Naive thymus-derived CD4-positive, alpha-beta T cell (primary cell): ENCODE measurements around the gene HELT. TPM values are rescaled to one million over a fixed set of nuclear protein-coding genes. Genes with fewer than 3 reads are reported as not detected.
"Not testable (repeated sequence)": the region's sequence is repeated elsewhere in the genome, so short reads cannot be mapped to it uniquely, and the experiment has no call there.

Experiments used
- ATAC-seq: fragments of 150-1000 bp; cut with Tn5 transposase; 2 replicates; pipeline ENCODE4 v1.10.0; 2021; ENCODE audit warnings: mild to moderate bottlenecking, moderate library complexity
- CTCF ChIA-PET: fragments of 350-600 bp; sonication (Branson Sonifier 250); formaldehyde crosslinking; loops from one replicate; lab custom pipeline; 2021; ENCODE audit warnings: antibody characterized with exemption; lab: Charles Lee
- POLR2A ChIA-PET: fragments of 350-600 bp; sonication (Branson Sonifier 250); formaldehyde crosslinking; loops from one replicate; lab custom pipeline; 2021; ENCODE audit warnings: antibody characterized with exemption, inconsistent platforms; lab: Charles Lee
- DNase-seq, 9 donors: peaks; one replicate each; pipeline versions ENCODE4 v3.0.0 to v3.0.0-alpha.2; 2020 to 2022; ENCODE audit warnings: mixed read lengths in 1 of 9
- H3K27ac ChIP-seq: one replicate; pipeline ENCODE4 v1.7.0; 2013; ENCODE audit warnings: mild to moderate bottlenecking, low read depth, low read length, moderate library complexity
- H3K27me3 ChIP-seq, 2 donors: one replicate each; pipeline ENCODE4 v1.7.0; 2013; ENCODE audit warnings: low read length in 2 of 2, mild to moderate bottlenecking in 2 of 2, moderate library complexity in 2 of 2; ENCODE audit not compliant: control insufficient read depth in 2 of 2, insufficient read depth in 2 of 2
- H3K36me3 ChIP-seq, 3 experiments: 1 replicate in 2 of 3; 2 replicates in 1 of 3; pipeline ENCODE4 v1.7.0; 2013; ENCODE audit warnings: low read length in 3 of 3, mild to moderate bottlenecking in 3 of 3, moderate library complexity in 1 of 3; ENCODE audit not compliant: insufficient read depth in 3 of 3, control insufficient read depth in 2 of 3
- H3K4me1 ChIP-seq, 2 donors: one replicate each; pipeline ENCODE4 v1.7.0; 2013; ENCODE audit warnings: low read length in 2 of 2, mild to moderate bottlenecking in 2 of 2, moderate library complexity in 1 of 2; ENCODE audit not compliant: control insufficient read depth in 2 of 2, insufficient read depth in 2 of 2
- H3K4me3 ChIP-seq: 2 replicates; pipeline ENCODE4 v1.7.0; 2013; ENCODE audit warnings: mild to moderate bottlenecking, low read length
- H3K9me3 ChIP-seq, 3 experiments: 1 replicate in 2 of 3; 2 replicates in 1 of 3; pipeline ENCODE4 v1.7.0; 2013; ENCODE audit warnings: low read length in 3 of 3; ENCODE audit not compliant: control insufficient read depth in 2 of 3
- H3K27ac Mint-ChIP-seq, 9 donors: one replicate each; pipeline ENCODE4 v1.8.0; 2020 to 2022; ENCODE audit warnings: mixed read lengths in 9 of 9, mild to moderate bottlenecking in 8 of 9, moderate library complexity in 5 of 9, inconsistent platforms in 2 of 9
- H3K27me3 Mint-ChIP-seq, 5 donors: one replicate each; pipeline ENCODE4 v1.8.0; 2021 to 2022; ENCODE audit warnings: mixed read lengths in 5 of 5, mild to moderate bottlenecking in 1 of 5
- H3K36me3 Mint-ChIP-seq, 5 donors: one replicate each; pipeline ENCODE4 v1.8.0; 2020 to 2022; ENCODE audit warnings: mixed read lengths in 5 of 5, mild to moderate bottlenecking in 3 of 5, inconsistent platforms in 1 of 5
- H3K4me1 Mint-ChIP-seq, 7 donors: one replicate each; pipeline ENCODE4 v1.8.0; 2020 to 2022; ENCODE audit warnings: mixed read lengths in 7 of 7, mild to moderate bottlenecking in 3 of 7, inconsistent platforms in 1 of 7
- H3K4me3 Mint-ChIP-seq, 10 donors: one replicate each; pipeline ENCODE4 v1.8.0; 2020 to 2022; ENCODE audit warnings: mild to moderate bottlenecking in 10 of 10, mixed read lengths in 10 of 10, moderate library complexity in 6 of 10, inconsistent platforms in 2 of 10
- H3K9me3 Mint-ChIP-seq, 11 donors: one replicate each; pipeline ENCODE4 v1.8.0; 2020 to 2022; ENCODE audit warnings: mixed read lengths in 11 of 11, mild to moderate bottlenecking in 4 of 11, inconsistent platforms in 1 of 11, moderate library complexity in 1 of 11
- intact Hi-C, 2 donors: fragments of 100-400 bp; cut with micrococcal nuclease; formaldehyde crosslinking; loops; one replicate each; pipeline ENCODE4 v1.15.1; 2023
- polyA plus RNA-seq, 2 donors: library from polyadenylated mRNA; unstranded; fragments of 300-500 nt; fragmentation: Illumina TruSeq; gene quantifications; one replicate each; pipeline ENCODE4 v1.2.3, GENCODE V29; 2021
- total RNA-seq, 6 experiments: library from RNA in 5 of 6; stranded (reverse) in 5 of 6; gene quantifications; 1 replicate in 5 of 6; 2 replicates in 1 of 6; pipeline ENCODE4 v1.2.3 and lab custom pipeline; 2021 to 2026

HELT gene
- total and polyA plus RNA-seq, 7 experiments from 2014 or later = not detected

GRCh38 chr4:184989283-184989682 lies 29.0 kb upstream of the HELT start:
- H3K4me1 ChIP-seq, H3K36me3 ChIP-seq, H3K9me3 Mint-ChIP-seq, H3K36me3 Mint-ChIP-seq, DNase-seq, H3K27ac ChIP-seq, H3K27me3 ChIP-seq, H3K27me3 Mint-ChIP-seq, H3K9me3 ChIP-seq, H3K4me3 ChIP-seq, intact Hi-C loops, POLR2A ChIA-PET, H3K4me3 Mint-ChIP-seq, H3K4me1 Mint-ChIP-seq, ATAC-seq, H3K27ac Mint-ChIP-seq: not testable (repeated sequence)
- CTCF ChIA-PET = interaction anchor here (0.6 kb wide), 1 partner anchor 239 kb away, joined by 3 read pairs; no protein-coding TSS in a partner anchor

- not testable (repeated sequence) for ATAC-seq
Observed at GRCh38 chr4:184990131-184990530, 28.2 kb upstream of the HELT start.

GRCh38 chr4:184991860-184992259 lies 26.4 kb upstream of the HELT start:
- ChIA-PET CTCF (no interaction called here), POLR2A (no interaction called here)
- Histone ChIP-seq H3K9me3 (no peaks in the 10 kb centered on the region), H3K4me3 (no peak overlapping the region), H3K27me3 (no peaks in the 10 kb centered on the region), H3K27ac (no peak overlapping the region), H3K4me1 (no peaks in the 10 kb centered on the region), H3K36me3 (no peaks in the 10 kb centered on the region)
- ATAC-seq = no peak
- Mint-ChIP-seq H3K4me1 (no peaks in the 10 kb centered on the region), H3K27ac (no peak overlapping the region), H3K27me3 (peaks cover 0 to 2% (median 0%) of the 10 kb centered on the region in 5 donors), H3K4me3 (no peak overlapping the region), H3K36me3 (no peaks in the 10 kb centered on the region), H3K9me3 (no peaks in the 10 kb centered on the region)
- DNase-seq = no peak
- intact Hi-C loops = no loop called here

More at GRCh38 chr4:184990131-184990530, 28.2 kb upstream of the HELT start:
- H3K4me3 ChIP-seq, H3K27me3 ChIP-seq, H3K9me3 ChIP-seq, H3K27ac ChIP-seq, CTCF ChIA-PET, POLR2A ChIA-PET, H3K36me3 Mint-ChIP-seq, H3K27me3 Mint-ChIP-seq, DNase-seq, H3K4me3 Mint-ChIP-seq, H3K4me1 ChIP-seq, H3K27ac Mint-ChIP-seq, H3K9me3 Mint-ChIP-seq, intact Hi-C loops, H3K36me3 ChIP-seq, H3K4me1 Mint-ChIP-seq: not testable (repeated sequence)

- Histone ChIP-seq H3K9me3 (no peaks in the 10 kb centered on the region), H3K27ac (no peak overlapping the region), H3K27me3 (no peaks in the 10 kb centered on the region), H3K4me1 (no peaks in the 10 kb centered on the region), H3K4me3 (no peak overlapping the region), H3K36me3 (no peaks in the 10 kb centered on the region)
- intact Hi-C loops = no loop called here
- Mint-ChIP-seq H3K4me3 (no peak overlapping the region), H3K9me3 (no peaks in the 10 kb centered on the region), H3K27me3 (peaks cover 0 to 3% (median 0%) of the 10 kb centered on the region in 5 donors), H3K36me3 (no peaks in the 10 kb centered on the region), H3K27ac (no peak overlapping the region), H3K4me1 (no peaks in the 10 kb centered on the region)
- DNase-seq (no peak), ATAC-seq (no peak)
- POLR2A ChIA-PET = no interaction called here
- CTCF ChIA-PET = no interaction called here
Observed at GRCh38 chr4:184992422-184992821, 25.9 kb upstream of the HELT start.

- Histone ChIP-seq H3K27me3 (no peaks in the 10 kb centered on the region), H3K4me1 (no peaks in the 10 kb centered on the region), H3K27ac (no peak overlapping the region), H3K4me3 (no peak overlapping the region), H3K36me3 (no peaks in the 10 kb centered on the region), H3K9me3 (no peaks in the 10 kb centered on the region)
- Mint-ChIP-seq H3K4me3 (no peak overlapping the region), H3K4me1 (no peaks in the 10 kb centered on the region), H3K27ac (peak overlapping the region in 1 of 9 donors; percentile 49), H3K36me3 (no peaks in the 10 kb centered on the region), H3K27me3 (peaks cover 0 to 3% (median 0%) of the 10 kb centered on the region in 5 donors), H3K9me3 (peaks cover 0 to 2% (median 0%) of the 10 kb centered on the region in 11 donors)
- no peak for ATAC-seq
- POLR2A ChIA-PET = no interaction called here
- intact Hi-C loops = no loop called here
- CTCF ChIA-PET = no interaction called here
- no peak for DNase-seq
Observed at GRCh38 chr4:184993247-184993646, 25.0 kb upstream of the HELT start.

GRCh38 chr4:184994010-184994622 lies 24.2 kb upstream of the HELT start:
- peaks cover 0 to 2% (median 0%) of the 10 kb centered on the region in 11 donors for H3K9me3 Mint-ChIP-seq
- H3K4me1 Mint-ChIP-seq = no peaks in the 10 kb centered on the region
- H3K9me3 ChIP-seq = no peaks in the 10 kb centered on the region
- H3K36me3 Mint-ChIP-seq = no peaks in the 10 kb centered on the region
- no peak overlapping the region for H3K4me3 ChIP-seq
- H3K27me3 Mint-ChIP-seq = peaks cover 0 to 3% (median 0%) of the 10 kb centered on the region in 5 donors
- ChIA-PET CTCF (interaction anchor here (0.6 kb wide), 1 partner anchor 250 kb away, joined by 3 read pairs; no protein-coding TSS in a partner anchor), POLR2A (no interaction called here)
- no peak overlapping the region for H3K27ac ChIP-seq
- H3K4me1 ChIP-seq = no peaks in the 10 kb centered on the region
- DNase-seq = no peak
- intact Hi-C loops = no loop called here
- no peaks in the 10 kb centered on the region for H3K36me3 ChIP-seq
- H3K4me3 Mint-ChIP-seq = no peak overlapping the region
- peak; percentile 31 for ATAC-seq
- no peaks in the 10 kb centered on the region for H3K27me3 ChIP-seq
- no peak overlapping the region for H3K27ac Mint-ChIP-seq

GRCh38 chr4:184994623-184995010 lies 23.7 kb upstream of the HELT start:
- no peaks in the 10 kb centered on the region for H3K4me1 ChIP-seq
- H3K27ac Mint-ChIP-seq = no peak overlapping the region
- H3K27me3 ChIP-seq = no peaks in the 10 kb centered on the region
- no peaks in the 10 kb centered on the region for H3K9me3 ChIP-seq
- no peaks in the 10 kb centered on the region for H3K36me3 ChIP-seq
- no peak overlapping the region for H3K4me3 ChIP-seq
- ChIA-PET POLR2A (no interaction called here), CTCF (interaction anchor here (0.6 kb wide), 1 partner anchor 250 kb away, joined by 3 read pairs; no protein-coding TSS in a partner anchor)
- no peak for DNase-seq
- no peak overlapping the region for H3K4me3 Mint-ChIP-seq
- intact Hi-C loops = no loop called here
- H3K27me3 Mint-ChIP-seq = peaks cover 0 to 3% (median 0%) of the 10 kb centered on the region in 5 donors
- no peaks in the 10 kb centered on the region for H3K4me1 Mint-ChIP-seq
- no peak for ATAC-seq
- H3K36me3 Mint-ChIP-seq = no peaks in the 10 kb centered on the region
- peaks cover 0 to 2% (median 0%) of the 10 kb centered on the region in 11 donors for H3K9me3 Mint-ChIP-seq
- no peak overlapping the region for H3K27ac ChIP-seq
